HG03460 (cell line): ENCODE measurements around the gene LRP3.
"Not testable (repeated sequence)": the region's sequence is repeated elsewhere in the genome, so short reads cannot be mapped to it uniquely, and the experiment has no call there.

ENCODE experiments used
- ATAC-seq: cut with Tn5 transposase; IDR thresholded peaks from one replicate; pipeline ENCODE4 v1.9.1; 2021; ENCODE audit not compliant: unreplicated experiment

LRP3 gene

GRCh38 chr19:33201886-33202545, 7.9 kb downstream of the LRP3 start:
- ATAC-seq: no peak

- ATAC-seq: no peak
These were observed 8.7 kb downstream of the LRP3 start for GRCh38 chr19:33202546-33203507.

GRCh38 chr19:33203529-33203928, 9.4 kb downstream of the LRP3 start:
- ATAC-seq: no peak

GRCh38 chr19:33204136-33204973, 10.2 kb downstream of the LRP3 start:
- ATAC-seq: no peak

- no peak for ATAC-seq
These were observed 11.0 kb downstream of the LRP3 start for GRCh38 chr19:33205110-33205509.

- ATAC-seq: no peak
These were observed 11.6 kb downstream of the LRP3 start for GRCh38 chr19:33205531-33206260.

- no peak for ATAC-seq
These were observed 12.3 kb downstream of the LRP3 start for GRCh38 chr19:33206261-33207039.

GRCh38 chr19:33207040-33207620, 13.0 kb downstream of the LRP3 start:
- ATAC-seq: no peak

GRCh38 chr19:33207903-33208302, 13.8 kb downstream of the LRP3 start:
- no peak for ATAC-seq

- no peak for ATAC-seq
These were observed 14.3 kb downstream of the LRP3 start for GRCh38 chr19:33208371-33208895.

GRCh38 chr19:33208904-33209849, 15.0 kb downstream of the LRP3 start:
- no peak for ATAC-seq

GRCh38 chr19:33209850-33210230, 15.7 kb downstream of the LRP3 start:
- ATAC-seq: not testable (repeated sequence)

GRCh38 chr19:33210266-33210940, 16.3 kb downstream of the LRP3 start:
- ATAC-seq: no peak

GRCh38 chr19:33211794-33212435, 17.8 kb downstream of the LRP3 start:
- no peak for ATAC-seq

GRCh38 chr19:33212436-33213172, 18.5 kb downstream of the LRP3 start:
- ATAC-seq: no peak

- ATAC-seq: no peak
These were observed 20.5 kb downstream of the LRP3 start for GRCh38 chr19:33214596-33214995.
